HepG2 (cell line): ENCODE results near the gene TEX29. TPM values are rescaled to one million over a fixed set of nuclear protein-coding genes. Genes with fewer than 3 reads are reported as not detected.

Experiments used
- ATAC-seq: fragments of 200-7000 bp; cut with Tn5 transposase; 3 replicates; pipeline ENCODE4 v1.9.1; 2020; ENCODE audit warnings: mild to moderate bottlenecking, moderate library complexity
- BruUV-seq: library from RNA; stranded (reverse); fragments of 400-500 nt; replicated peaks from 2 replicates; lab custom pipeline; 2021; lab: Mats Ljungman, UMichigan
- CTCF ChIA-PET: fragments of 300-600 bp; formaldehyde crosslinking; extraction: SDS; loops from one replicate; lab custom pipeline; 2021; ENCODE audit warnings: low total read pairs, inconsistent platforms, low intra/inter-chr PET ratio; lab: Yijun Ruan, JAX
- POLR2A ChIA-PET: fragments of 350-600 bp; sonication (Branson Sonifier 250); formaldehyde crosslinking; loops from one replicate; lab custom pipeline; 2020; ENCODE audit warnings: antibody characterized with exemption, inconsistent platforms; lab: Yijun Ruan, JAX
- DNase-seq: peaks from one replicate; pipeline ENCODE4 v3.0.0-alpha.2; 2015; ENCODE audit warnings: low spot score
- FAIRE-seq: peaks from 3 replicates; lab custom pipeline; 2011; peaks lifted over from hg19 to GRCh38; lab: Jason Lieb, UNC
- H2AFZ ChIP-seq: one replicate; pipeline ENCODE4 v1.6.1; 2011; ENCODE audit warnings: low read length, inconsistent platforms
- H3K27ac ChIP-seq: fragments of 300-600 bp; 3 replicates; pipeline ENCODE4 v1.8.0; 2011; ENCODE audit warnings: mixed run types, mild to moderate bottlenecking, mixed read lengths, low read length, inconsistent platforms; ENCODE audit not compliant: insufficient read depth; ENCODE audit errors: extremely low read length
- H3K27me3 ChIP-seq, 2 experiments: fragments of 200-600 bp in 1 of 2; 2 replicates in 1 of 2; 3 replicates in 1 of 2; pipeline versions ENCODE4 v1.6.0 to v1.8.0; 2011; ENCODE audit warnings: low read length in 2 of 2, mild to moderate bottlenecking in 2 of 2, moderate library complexity in 2 of 2, inconsistent platforms in 1 of 2; ENCODE audit not compliant: insufficient read depth in 2 of 2, control insufficient read depth in 1 of 2
- H3K36me3 ChIP-seq, 2 experiments: fragments of 200-600 bp in 1 of 2; replicated peaks in 1 of 2; 2 replicates in 1 of 2; 3 replicates in 1 of 2; pipeline versions ENCODE4 v1.5.1 to v1.8.0; 2011; ENCODE audit warnings: low read length in 2 of 2, inconsistent platforms in 1 of 2; ENCODE audit not compliant: insufficient read depth in 2 of 2, control insufficient read depth in 1 of 2
- H3K4me1 ChIP-seq: 2 replicates; pipeline ENCODE4 v1.5.1; 2012; ENCODE audit warnings: low read length, inconsistent platforms; ENCODE audit not compliant: insufficient read depth
- H3K4me2 ChIP-seq: 2 replicates; pipeline ENCODE4 v1.6.0; 2011; ENCODE audit warnings: low read depth, low read length, inconsistent platforms
- H3K4me3 ChIP-seq, 3 experiments: fragments of 200-600 bp in 1 of 3; sonication (generic), shearing (Covaris generic) in 1 of 3; replicated peaks in 1 of 3; 2 replicates each; pipeline ENCODE4 v1.5.1; 2011 to 2016; ENCODE audit warnings: low read length in 3 of 3, inconsistent platforms in 2 of 3, low read depth in 2 of 3, mild to moderate bottlenecking in 2 of 3, control low read depth in 1 of 3, mixed read lengths in 1 of 3; ENCODE audit not compliant: insufficient read depth in 1 of 3
- H3K79me2 ChIP-seq: one replicate; pipeline ENCODE4 v1.6.1; 2011; ENCODE audit warnings: low read length, inconsistent platforms; ENCODE audit not compliant: insufficient read depth
- H3K9ac ChIP-seq: 2 replicates; pipeline ENCODE4 v1.6.0; 2011; ENCODE audit warnings: mild to moderate bottlenecking, low read depth, low read length, inconsistent platforms; ENCODE audit not compliant: insufficient read depth
- H3K9me3 ChIP-seq: 2 replicates; pipeline ENCODE4 v1.5.1; 2012; ENCODE audit warnings: mild to moderate bottlenecking, low read length
- H4K20me1 ChIP-seq: 2 replicates; pipeline ENCODE4 v1.6.0; 2011; ENCODE audit warnings: inconsistent platforms, mild to moderate bottlenecking, low read length, moderate library complexity; ENCODE audit not compliant: insufficient read depth
- GABPA ChIP-seq, 2 experiments: IDR thresholded peaks; 2 replicates each; pipeline ENCODE4 v1.6.1; 2011 to 2016; ENCODE audit warnings: low read depth in 2 of 2, low read length in 1 of 2, missing biosample characterization in 1 of 2, missing genetic modification characterization in 1 of 2
- JARID2 ChIP-seq: sonication (generic); formaldehyde crosslinking; IDR thresholded peaks from 2 replicates; pipeline ENCODE4 v1.8.1; 2023; ENCODE audit warnings: missing genetic modification reagents, inconsistent platforms; ENCODE audit not compliant: insufficient replicate concordance
- KDM4B ChIP-seq: sonication (generic); formaldehyde crosslinking; IDR thresholded peaks from 2 replicates; pipeline ENCODE4 v1.4.0; 2020; ENCODE audit warnings: missing genetic modification reagents
- MED1 ChIP-seq: sonication (generic); formaldehyde crosslinking; IDR thresholded peaks from 2 replicates; pipeline ENCODE4 v1.4.0; 2020; ENCODE audit warnings: missing genetic modification reagents
- MIER3 ChIP-seq: IDR thresholded peaks from 2 replicates; pipeline ENCODE4 v1.6.1; 2016; ENCODE audit warnings: missing compliant biosample characterization, borderline replicate concordance
- ONECUT2 ChIP-seq: sonication (generic); formaldehyde crosslinking; IDR thresholded peaks from 2 replicates; pipeline ENCODE4 v1.4.0; 2020; ENCODE audit warnings: missing genetic modification reagents
- SP2 ChIP-seq: sonication (generic); formaldehyde crosslinking; IDR thresholded peaks from 2 replicates; pipeline ENCODE4 v1.5.1; 2020; ENCODE audit warnings: mild to moderate bottlenecking, missing genetic modification reagents
- YEATS4 ChIP-seq: sonication (generic); formaldehyde crosslinking; IDR thresholded peaks from 2 replicates; pipeline ENCODE4 v1.4.0; 2020; ENCODE audit warnings: missing genetic modification reagents, borderline replicate concordance
- ZBTB20 ChIP-seq: sonication (generic); formaldehyde crosslinking; IDR thresholded peaks from 2 replicates; pipeline ENCODE4 v1.8.1; 2023; ENCODE audit warnings: missing genetic modification reagents, low read depth, mild to moderate bottlenecking, borderline replicate concordance
- ZFP41 ChIP-seq: sonication (generic); formaldehyde crosslinking; IDR thresholded peaks from 2 replicates; pipeline ENCODE4 v1.4.0; 2020; ENCODE audit warnings: mild to moderate bottlenecking, missing genetic modification reagents, borderline replicate concordance
- ZNF569 ChIP-seq: sonication (generic); formaldehyde crosslinking; IDR thresholded peaks from 2 replicates; pipeline ENCODE4 v1.5.0; 2020; ENCODE audit warnings: mild to moderate bottlenecking, missing genetic modification reagents, moderate library complexity, borderline replicate concordance
- ZNF570 ChIP-seq: sonication (generic); formaldehyde crosslinking; IDR thresholded peaks from 2 replicates; pipeline ENCODE4 v1.4.0; 2020; ENCODE audit warnings: mild to moderate bottlenecking, missing genetic modification reagents, borderline replicate concordance
- ZNF775 ChIP-seq: sonication (generic); formaldehyde crosslinking; IDR thresholded peaks from 2 replicates; pipeline ENCODE4 v1.4.0; 2020; ENCODE audit warnings: missing genetic modification reagents, mild to moderate bottlenecking, moderate library complexity, borderline replicate concordance
- ZSCAN12 ChIP-seq: sonication (generic); formaldehyde crosslinking; IDR thresholded peaks from 2 replicates; pipeline ENCODE4 v1.9.0; 2021; ENCODE audit warnings: mild to moderate bottlenecking, missing genetic modification reagents
- WGBS: methylation state at CpG from one replicate; pipeline ENCODE4 v1.1.6; 2017; ENCODE audit warnings: low lambda C conversion rate; 5-methylcytosine and 5-hydroxymethylcytosine counted together
- in situ Hi-C: cut with HindIII; loops from 2 replicates; pipeline ENCODE4 v1.10.0; 2017; ENCODE audit warnings: low pct_unique_long_range_greater_than_20kb; ENCODE audit not compliant: extremely low pct_ligation_motif_present
- intact Hi-C: fragments of 100-400 bp; cut with micrococcal nuclease; formaldehyde crosslinking; loops from one replicate; pipeline ENCODE4 v1.10.0; 2022; ENCODE audit not compliant: unreplicated experiment
- polyA plus RNA-seq, 8 experiments: library from polyadenylated mRNA; depleted of rRNA in 3 of 8; stranded (reverse) in 7 of 8; unstranded in 1 of 8; fragments of >200 nt; fragmentation: Illumina TruSeq in 4 of 8; extraction: Trizol in 4 of 8; gene quantifications; 2 replicates each; pipeline versions ENCODE4 v1.2.1 to v1.2.3, GENCODE V29; 2011 to 2016; ENCODE audit warnings: low read depth in 4 of 8, missing spikeins in 1 of 8, mixed read lengths in 1 of 8; ENCODE audit not compliant: insufficient read depth in 1 of 8
- total RNA-seq, 5 experiments: library from RNA; depleted of rRNA; stranded (reverse); fragments of >200 nt; fragmentation: Illumina TruSeq; extraction: Trizol; gene quantifications; 2 replicates each; pipeline ENCODE4 v1.2.3, GENCODE V29; 2016; ENCODE audit warnings: low read depth in 1 of 5
- TF ChIP-seq, protein P1 (sequence below): sonication (generic); formaldehyde crosslinking; IDR thresholded peaks from 2 replicates; pipeline ENCODE4 v1.5.1; 2020; ENCODE audit warnings: missing genetic modification reagents, mild to moderate bottlenecking, borderline replicate concordance
- TF ChIP-seq, protein P2 (sequence below): sonication (generic); formaldehyde crosslinking; conservative IDR thresholded peaks from 2 replicates; pipeline ENCODE4 v1.8.0; 2022; ENCODE audit warnings: mild to moderate bottlenecking, moderate library complexity, missing genetic modification reagents
- TF ChIP-seq, protein P3 (sequence below): sonication (generic); formaldehyde crosslinking; IDR thresholded peaks from 2 replicates; pipeline ENCODE4 v1.9.0; 2021; ENCODE audit warnings: missing genetic modification reagents, borderline replicate concordance
- TF ChIP-seq, protein P4 (sequence below): sonication (generic); formaldehyde crosslinking; IDR thresholded peaks from 2 replicates; pipeline ENCODE4 v1.5.0; 2020; ENCODE audit warnings: missing genetic modification reagents

The TEX29 gene
- total and polyA plus RNA-seq, 2 of the 13 experiments (the other 11 are each of a cell fraction or from before 2014, with no cell fraction given): 0.12 to 0.22 TPM

DNA sequence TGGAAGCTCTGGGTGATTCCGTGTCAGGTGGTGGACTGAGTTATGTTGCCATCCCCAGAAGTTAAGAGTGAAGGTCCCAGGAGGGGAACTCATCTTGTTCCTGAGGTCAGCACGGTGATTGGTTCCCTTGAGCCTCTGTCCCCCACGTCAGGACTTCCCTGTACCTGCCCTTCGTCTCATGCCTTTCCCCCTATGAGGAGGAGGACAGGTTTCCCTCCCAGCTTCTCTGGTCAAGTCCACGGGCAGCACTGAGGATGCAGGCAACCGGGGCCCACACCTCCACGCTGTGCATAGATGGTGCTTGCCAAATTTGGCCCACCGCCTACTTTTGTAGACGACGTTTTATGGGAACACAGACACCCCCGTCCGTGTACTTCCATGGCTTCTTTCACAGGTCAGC lies 42.7 kb downstream of the TEX29 start (continued):
- TF ChIP-seq SP2 (CRISPR knock-in tag) (no peak), ZFP41 (CRISPR knock-in tag) (no peak), ZSCAN12 (no peak), JARID2 (CRISPR knock-in tag) (no peak)
- TF ChIP-seq, protein P1, sequence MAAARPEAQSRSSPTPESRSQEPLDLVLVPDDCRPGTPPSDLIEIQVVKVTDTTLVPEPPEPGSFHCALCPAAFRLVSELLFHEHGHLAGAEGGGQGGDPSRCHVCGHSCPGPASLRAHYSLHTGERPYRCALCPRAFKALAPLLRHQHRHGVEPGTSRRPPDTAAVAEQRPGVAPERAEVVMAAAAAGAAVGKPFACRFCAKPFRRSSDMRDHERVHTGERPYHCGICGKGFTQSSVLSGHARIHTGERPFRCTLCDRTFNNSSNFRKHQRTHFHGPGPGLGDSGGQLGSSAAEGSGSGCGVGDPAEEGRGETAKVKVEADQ (CRISPR knock-in tag): no peak

DNA sequence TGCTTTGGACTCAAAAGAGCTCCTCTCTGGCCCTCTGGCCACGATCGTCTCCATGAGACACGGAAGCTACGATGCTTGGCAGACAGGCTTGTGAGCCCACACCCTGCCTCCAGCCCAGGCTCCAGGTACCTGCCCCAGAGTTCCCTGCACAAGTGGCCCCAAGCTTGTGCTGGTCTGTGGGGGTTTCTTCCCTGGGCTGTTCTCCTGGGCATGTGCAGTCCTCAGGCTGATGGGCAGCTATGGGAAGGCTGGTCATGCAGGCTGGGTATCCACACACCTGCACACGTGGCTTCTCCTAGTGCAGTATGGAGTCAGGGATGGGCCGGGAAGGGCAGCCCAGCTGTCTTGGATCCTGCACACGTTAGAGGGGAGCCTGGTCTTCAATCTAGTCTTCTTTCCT lies 43.1 kb downstream of the TEX29 start:
- peaks cover 3 to 53% of the 10 kb centered on the region in 2 experiments for H3K27me3 ChIP-seq
- no peak for TF ChIP-seq KDM4B (CRISPR knock-in tag)
- TF ChIP-seq, protein P2, sequence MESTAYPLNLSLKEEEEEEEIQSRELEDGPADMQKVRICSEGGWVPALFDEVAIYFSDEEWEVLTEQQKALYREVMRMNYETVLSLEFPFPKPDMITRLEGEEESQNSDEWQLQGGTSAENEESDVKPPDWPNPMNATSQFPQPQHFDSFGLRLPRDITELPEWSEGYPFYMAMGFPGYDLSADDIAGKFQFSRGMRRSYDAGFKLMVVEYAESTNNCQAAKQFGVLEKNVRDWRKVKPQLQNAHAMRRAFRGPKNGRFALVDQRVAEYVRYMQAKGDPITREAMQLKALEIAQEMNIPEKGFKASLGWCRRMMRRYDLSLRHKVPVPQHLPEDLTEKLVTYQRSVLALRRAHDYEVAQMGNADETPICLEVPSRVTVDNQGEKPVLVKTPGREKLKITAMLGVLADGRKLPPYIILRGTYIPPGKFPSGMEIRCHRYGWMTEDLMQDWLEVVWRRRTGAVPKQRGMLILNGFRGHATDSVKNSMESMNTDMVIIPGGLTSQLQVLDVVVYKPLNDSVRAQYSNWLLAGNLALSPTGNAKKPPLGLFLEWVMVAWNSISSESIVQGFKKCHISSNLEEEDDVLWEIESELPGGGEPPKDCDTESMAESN (CRISPR knock-in tag): no peak
- no peak for TF ChIP-seq ONECUT2 (CRISPR knock-in tag)
- TF ChIP-seq YEATS4 (CRISPR knock-in tag): no peak
- no peak for TF ChIP-seq MED1 (CRISPR knock-in tag)
- no peak for TF ChIP-seq ZNF775 (CRISPR knock-in tag)
- TF ChIP-seq, protein P3, sequence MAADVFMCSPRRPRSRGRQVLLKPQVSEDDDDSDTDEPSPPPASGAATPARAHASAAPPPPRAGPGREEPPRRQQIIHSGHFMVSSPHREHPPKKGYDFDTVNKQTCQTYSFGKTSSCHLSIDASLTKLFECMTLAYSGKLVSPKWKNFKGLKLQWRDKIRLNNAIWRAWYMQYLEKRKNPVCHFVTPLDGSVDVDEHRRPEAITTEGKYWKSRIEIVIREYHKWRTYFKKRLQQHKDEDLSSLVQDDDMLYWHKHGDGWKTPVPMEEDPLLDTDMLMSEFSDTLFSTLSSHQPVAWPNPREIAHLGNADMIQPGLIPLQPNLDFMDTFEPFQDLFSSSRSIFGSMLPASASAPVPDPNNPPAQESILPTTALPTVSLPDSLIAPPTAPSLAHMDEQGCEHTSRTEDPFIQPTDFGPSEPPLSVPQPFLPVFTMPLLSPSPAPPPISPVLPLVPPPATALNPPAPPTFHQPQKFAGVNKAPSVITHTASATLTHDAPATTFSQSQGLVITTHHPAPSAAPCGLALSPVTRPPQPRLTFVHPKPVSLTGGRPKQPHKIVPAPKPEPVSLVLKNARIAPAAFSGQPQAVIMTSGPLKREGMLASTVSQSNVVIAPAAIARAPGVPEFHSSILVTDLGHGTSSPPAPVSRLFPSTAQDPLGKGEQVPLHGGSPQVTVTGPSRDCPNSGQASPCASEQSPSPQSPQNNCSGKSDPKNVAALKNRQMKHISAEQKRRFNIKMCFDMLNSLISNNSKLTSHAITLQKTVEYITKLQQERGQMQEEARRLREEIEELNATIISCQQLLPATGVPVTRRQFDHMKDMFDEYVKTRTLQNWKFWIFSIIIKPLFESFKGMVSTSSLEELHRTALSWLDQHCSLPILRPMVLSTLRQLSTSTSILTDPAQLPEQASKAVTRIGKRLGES (CRISPR knock-in tag): no peak
- no peak for TF ChIP-seq ZBTB20 (CRISPR knock-in tag)
- TF ChIP-seq MIER3 (CRISPR knock-in tag): no peak
- no peak for TF ChIP-seq GABPA (IDR thresholded peaks at IDR 0.05; ENCODE audit: low read depth, low read length)
- TF ChIP-seq GABPA (CRISPR knock-in tag; IDR thresholded peaks at IDR 0.05; ENCODE audit: low read depth): no peak
- TF ChIP-seq ZNF569: no peak
- no peak for TF ChIP-seq SP2 (CRISPR knock-in tag)
- TF ChIP-seq, protein P4, sequence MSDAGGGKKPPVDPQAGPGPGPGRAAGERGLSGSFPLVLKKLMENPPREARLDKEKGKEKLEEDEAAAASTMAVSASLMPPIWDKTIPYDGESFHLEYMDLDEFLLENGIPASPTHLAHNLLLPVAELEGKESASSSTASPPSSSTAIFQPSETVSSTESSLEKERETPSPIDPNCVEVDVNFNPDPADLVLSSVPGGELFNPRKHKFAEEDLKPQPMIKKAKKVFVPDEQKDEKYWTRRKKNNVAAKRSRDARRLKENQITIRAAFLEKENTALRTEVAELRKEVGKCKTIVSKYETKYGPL (CRISPR knock-in tag): no peak
- no peak for TF ChIP-seq ZNF570 (CRISPR knock-in tag)

More for the DNA sequence above, 43.1 kb downstream of the TEX29 start:
- DNase-seq: no peak
- ChIA-PET CTCF (no interaction called here), POLR2A (no interaction called here)
- FAIRE-seq: no peak
- H3K4me1 ChIP-seq: no peaks in the 10 kb centered on the region
- H3K27ac ChIP-seq: no peak overlapping the region
- H3K79me2 ChIP-seq: no peaks in the 10 kb centered on the region
- H3K9ac ChIP-seq: no peak overlapping the region
- BruUV-seq: no TSS peak
- ATAC-seq: no peak
- no peaks in the 10 kb centered on the region for H3K9me3 ChIP-seq
- no peak overlapping the region for H2AFZ ChIP-seq
- no peaks in the 10 kb centered on the region for H4K20me1 ChIP-seq
- no peak overlapping the region for H3K4me3 ChIP-seq
- intact Hi-C loops: no loop called here
- in situ Hi-C loops: no loop called here
- 3% methylated on average over 6 of the region's 7 CpGs for WGBS
- no peaks in the 10 kb centered on the region for H3K36me3 ChIP-seq
- no peak overlapping the region for H3K4me2 ChIP-seq
